NCI-H1694 (cell line): Measurements from ENCODE around the gene TOR1AIP2.

Experiments
- DNase-seq: peaks from one replicate; lab custom pipeline; 2025; lab: John Stamatoyannopoulos, UW

TOR1AIP2 gene

DNA sequence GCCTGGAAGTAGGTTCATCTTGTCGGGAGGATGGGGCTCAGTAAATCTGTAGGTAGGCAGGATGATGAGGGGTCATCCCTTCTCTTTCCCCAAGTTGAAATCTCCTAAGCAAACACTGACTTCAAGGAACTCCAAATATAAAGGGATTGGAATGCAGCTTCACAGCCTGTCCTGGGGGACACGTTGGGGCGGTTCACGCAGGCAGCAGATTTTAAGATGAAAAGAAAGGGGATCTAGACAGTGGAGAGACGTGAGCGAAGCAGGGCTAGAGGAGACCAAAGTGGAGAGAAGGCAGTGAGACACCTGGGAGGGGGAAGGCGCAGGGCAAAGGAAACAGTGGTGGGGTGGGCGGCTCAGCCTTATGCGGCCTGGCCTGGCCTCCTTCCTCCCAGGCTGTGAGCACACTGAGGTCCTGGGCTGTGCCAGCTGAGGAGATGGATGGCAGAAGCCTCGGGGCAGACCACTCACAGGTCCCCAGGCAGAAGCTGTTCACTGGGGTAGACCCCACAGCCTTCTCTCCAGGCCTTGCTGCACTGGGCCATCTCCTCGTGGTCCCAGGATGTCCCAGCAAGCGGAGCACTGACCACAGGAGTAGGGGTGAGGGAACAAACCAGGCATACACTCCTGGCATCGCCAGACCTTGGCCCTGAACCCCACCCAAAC, 51.7 kb downstream of the TOR1AIP2 start:
- no peak for DNase-seq

DNA sequence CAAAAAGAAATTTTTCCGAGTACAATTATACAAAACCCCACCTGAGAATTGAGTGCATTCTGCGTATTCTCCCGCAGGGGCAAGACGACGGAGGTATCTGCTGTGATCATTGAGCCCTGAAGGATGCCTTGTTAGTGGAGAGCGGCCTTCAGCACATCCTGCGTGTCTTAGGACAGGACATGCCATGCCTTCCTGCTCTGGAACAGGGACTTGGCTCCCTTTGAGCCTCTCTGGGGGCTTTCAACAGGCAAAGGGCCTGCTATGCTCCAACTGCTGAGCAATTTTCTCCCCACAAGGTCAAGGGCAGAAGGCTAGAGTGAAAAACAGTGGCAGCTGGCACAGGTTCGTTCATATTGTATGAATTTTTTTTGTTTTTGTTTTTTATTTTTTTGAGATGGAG, 52.4 kb downstream of the TOR1AIP2 start:
- DNase-seq, result peak; percentile 92

DNA sequence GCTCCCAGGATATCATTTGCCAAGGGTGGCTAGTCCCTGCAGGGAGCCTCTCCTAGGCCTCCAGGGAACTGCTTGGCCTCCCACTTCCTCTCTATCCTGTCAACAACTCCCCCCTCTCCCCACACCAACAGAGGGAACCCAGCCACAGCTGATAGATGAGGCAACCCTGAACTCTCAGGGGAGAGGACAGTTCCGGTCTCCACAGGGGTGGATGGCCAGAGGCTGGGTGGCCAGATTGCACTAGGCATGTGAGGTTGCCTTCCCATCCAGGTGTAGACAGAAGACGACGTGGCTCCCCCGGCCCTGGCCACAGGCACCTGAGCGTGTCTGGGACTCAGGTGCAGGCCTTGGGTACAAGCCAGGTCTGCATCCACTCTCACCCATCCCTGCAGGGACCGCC, 53.3 kb downstream of the TOR1AIP2 start:
- DNase-seq, result no peak

DNA sequence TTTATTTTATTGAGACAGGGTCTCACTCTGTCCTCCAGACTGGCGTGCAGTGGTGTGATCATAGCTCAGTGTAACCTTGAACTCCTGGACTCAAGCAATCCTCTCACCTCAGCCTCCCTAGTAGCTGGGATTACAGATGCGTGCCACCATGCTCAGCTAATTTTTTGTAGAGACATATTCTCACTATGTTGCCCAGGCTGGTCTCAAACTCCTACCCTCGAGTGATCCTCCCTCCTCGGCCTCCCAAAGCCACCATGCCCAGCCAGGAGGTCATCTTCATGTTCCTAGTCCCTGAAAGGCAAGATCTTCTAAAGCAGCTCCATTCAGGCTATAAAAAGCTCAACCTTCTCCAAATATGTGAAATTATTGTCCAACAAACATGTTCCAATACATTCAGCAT, 53.9 kb downstream of the TOR1AIP2 start:
- DNase-seq, result no peak

DNA sequence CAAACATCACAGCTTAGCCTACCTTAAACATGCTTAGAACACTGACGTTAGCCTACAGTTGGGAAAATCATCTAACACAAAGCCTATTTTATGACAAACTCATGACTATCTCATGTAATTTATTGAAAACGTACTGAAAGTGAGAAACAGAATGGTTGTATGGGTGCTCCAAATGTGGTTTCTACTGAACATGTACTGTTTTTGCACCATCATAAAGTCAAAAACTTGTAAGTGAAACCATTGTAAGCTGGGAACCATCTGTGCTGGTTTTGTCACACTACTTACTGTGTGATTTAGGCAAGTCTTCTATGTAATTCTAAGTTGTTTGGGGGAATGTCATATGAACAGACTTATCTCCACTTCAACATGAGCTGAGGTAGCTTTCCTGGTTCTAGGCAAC, 55.5 kb downstream of the TOR1AIP2 start:
- DNase-seq, result no peak

DNA sequence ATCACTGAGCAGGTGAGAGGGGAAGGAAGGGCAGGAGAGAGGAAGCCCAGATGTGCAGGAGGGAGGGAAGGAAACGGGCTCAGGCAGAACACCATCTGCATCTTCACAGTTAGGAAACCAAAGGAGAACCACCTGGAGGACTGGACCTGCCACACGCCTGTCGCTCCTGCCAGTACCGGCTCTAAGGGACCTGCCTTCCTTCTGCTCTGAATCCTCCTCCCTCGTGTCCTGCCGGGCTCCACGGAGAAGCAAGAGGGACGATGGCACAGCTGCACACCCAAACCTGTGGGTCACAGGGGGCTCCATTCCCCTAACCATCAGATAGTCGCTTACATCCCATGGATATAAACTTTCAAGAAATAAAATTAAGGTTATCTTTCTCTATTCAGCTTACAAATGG, 56.1 kb downstream of the TOR1AIP2 start:
- no peak for DNase-seq

DNA sequence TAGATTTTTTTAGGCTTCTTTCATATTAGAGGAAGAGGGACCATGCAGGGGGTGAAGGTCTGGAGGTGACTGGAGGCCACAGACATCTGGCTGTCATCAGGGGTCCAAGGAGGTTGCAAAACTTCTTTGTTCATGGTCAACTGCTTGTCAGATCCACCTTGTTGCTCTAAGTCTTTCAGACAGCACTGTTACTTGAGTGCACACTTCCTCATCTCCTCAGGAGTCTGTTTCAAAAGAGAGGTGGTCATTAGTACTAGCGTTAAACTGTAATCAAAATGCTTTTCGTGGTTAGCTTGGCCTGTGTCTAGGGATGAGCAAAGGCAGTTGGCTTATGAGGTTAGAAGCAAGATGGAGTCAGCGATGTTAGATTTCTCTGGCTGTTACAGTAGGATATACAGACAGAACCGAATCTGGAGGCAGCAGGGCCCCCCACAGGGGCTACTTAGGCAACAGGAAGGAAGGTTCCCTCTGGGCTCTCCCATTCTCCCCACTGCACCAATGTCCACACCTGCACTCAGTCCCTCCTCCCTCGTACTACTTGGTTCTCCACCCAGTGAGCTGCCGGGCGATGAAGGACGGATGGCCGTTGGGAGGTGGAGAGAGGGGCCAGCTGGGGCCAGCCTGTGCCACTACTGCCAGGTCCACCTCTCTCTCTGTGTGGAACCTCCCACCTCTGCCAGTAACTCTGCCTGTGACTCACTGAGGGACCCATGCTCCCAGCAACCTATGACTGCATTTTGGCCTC, 57.2 kb downstream of the TOR1AIP2 start:
- no peak for DNase-seq

DNA sequence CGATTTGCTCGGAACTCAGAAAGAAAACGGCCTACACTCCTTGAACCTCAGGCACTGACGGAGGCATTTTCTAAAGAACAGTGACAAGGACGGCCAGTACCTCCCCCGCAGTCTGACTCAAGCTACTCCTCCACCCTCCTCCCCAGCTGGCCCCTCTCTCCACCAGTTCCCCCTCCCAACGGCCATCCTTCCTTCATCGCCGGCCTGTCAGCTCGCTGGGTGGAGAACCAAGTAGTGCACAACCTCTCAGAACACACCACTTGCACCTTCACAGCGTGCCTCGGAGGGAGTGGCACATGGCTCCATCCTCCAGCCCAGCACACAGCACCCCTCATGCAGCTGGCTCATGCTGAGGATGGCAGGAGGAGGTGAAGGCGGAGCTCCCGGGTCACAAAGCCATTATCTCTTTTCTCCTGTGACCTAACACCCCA, 58.8 kb downstream of the TOR1AIP2 start:
- DNase-seq, result no peak

DNA sequence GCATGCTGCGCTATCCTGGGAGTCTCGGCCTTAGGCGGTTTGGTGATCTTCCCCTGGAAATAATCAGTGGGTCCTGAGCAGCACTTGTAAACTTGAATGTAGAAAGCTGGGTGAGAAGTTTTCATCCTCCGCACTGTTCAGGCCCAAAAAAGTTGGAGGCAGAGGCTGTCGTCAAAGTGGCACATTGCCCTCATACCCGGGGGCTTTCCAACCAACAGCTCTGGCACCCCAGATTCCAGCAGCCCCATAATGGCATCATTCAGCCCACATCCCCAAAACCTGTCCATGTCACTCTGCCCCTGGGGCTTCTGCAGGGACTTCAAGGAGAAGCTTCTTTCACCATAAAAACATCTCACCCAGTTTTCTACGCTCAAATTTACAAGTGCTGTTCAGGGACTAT, 59.3 kb downstream of the TOR1AIP2 start:
- no peak for DNase-seq

DNA sequence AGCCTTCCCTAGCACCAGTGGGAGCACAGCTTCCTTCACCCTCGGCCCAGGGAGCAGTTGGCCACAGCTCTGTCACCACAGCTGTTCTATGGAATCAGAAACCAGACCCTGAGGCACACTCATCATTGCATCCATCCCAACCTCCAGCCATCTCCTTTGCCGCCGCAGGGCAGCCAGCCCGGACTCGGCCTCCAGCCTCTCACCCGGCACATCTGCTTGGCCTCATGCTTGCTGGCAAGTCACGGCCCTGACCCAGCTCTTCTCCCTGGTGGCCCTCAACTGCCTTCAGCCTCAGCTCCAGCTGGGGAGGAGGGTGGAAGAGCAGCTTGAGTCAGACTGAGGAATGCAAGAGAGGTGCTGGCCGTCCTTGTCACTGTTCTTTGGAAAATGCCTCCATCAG, 59.8 kb downstream of the TOR1AIP2 start:
- no peak for DNase-seq

DNA sequence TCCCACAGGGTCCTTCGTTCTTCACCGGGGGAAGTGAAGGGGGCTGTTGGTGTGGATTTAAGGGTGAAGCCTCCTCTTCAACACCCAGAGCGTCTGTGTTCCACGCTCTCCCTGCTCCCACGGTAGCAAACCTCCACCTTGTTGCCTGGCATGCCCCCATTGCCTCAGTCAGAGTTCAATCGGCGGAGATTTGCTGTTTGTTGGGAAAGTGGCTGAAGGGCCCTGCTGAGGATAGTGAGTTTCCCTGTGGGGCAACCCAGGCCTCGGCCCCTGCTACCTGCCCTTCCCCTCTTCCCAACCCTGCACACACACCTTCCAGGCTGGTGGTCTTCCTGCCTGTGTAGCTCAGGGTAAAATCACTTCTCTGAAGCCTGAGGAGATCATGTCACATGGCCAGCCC, 60.5 kb downstream of the TOR1AIP2 start:
- DNase-seq, result no peak

DNA sequence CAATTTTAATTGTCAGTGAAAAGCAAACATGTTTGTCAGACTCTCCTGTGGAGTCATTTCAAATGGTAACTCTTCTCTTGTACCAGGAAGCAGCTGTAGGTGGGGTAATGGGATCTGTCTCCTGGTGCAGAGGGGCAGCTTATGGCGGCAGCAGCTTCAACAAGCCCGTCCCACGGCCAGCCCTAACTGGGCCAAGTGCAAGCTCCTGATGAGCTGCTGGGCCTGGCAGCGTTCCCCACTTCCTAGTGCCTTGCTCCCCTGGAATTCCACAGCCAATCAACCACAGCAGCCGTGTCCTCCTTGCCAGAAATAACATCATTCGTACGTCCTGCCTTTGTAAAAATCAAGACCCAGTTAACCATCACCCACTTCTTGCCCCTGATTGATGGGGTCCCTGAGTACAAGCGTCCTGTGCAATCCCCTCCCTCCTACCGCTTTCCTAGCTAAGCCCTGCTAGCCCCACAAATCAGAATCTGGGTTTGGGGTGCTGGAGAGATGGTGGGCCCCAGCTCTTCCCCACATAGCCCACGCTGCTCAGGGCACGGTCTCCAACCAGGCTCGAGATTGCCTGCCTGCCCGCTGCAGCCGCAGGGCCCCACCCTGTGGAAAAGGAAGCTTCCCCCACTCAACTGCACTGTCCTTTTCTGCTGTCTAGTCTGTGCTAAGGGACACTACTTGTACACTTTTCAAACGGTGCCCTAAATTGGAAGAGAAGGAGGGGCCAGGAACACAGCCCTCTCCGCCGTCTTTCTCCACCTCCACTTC, 61.2 kb downstream of the TOR1AIP2 start:
- DNase-seq, result no peak

DNA sequence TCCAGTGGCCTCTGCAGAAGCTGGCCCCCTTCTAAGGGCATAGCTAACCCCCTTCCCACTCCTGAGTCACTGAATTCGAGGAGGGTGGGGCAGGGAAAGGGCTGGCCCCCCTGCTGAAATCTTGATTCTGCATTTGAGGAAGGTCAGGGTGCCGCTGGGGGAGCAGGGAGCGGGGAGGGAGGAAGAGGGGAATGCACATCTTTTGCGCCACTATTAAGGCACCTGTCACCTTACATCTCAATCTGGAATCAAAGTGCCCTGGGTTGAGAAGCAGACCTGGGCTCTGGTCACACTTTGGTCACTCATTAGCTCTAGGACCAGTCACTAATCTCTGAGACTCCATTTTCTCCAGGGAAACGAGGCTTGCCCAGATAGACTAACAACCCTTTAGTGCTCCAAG, 62.0 kb downstream of the TOR1AIP2 start:
- no peak for DNase-seq

DNA sequence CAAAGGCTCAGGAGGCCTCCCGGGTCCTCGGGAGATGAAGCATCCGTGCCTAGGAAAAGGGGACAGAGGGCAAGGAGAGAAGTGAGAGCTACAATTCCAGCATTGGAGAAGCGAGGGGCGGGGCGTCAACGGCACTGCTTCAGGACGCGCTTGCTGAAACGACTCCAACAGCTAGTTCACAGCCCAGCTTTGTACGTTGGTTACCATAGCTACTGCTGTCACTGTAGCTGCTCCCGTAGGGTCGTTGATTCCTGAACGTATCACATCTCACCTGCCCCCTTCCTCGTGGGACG, 63.1 kb downstream of the TOR1AIP2 start:
- DNase-seq, result no peak

DNA sequence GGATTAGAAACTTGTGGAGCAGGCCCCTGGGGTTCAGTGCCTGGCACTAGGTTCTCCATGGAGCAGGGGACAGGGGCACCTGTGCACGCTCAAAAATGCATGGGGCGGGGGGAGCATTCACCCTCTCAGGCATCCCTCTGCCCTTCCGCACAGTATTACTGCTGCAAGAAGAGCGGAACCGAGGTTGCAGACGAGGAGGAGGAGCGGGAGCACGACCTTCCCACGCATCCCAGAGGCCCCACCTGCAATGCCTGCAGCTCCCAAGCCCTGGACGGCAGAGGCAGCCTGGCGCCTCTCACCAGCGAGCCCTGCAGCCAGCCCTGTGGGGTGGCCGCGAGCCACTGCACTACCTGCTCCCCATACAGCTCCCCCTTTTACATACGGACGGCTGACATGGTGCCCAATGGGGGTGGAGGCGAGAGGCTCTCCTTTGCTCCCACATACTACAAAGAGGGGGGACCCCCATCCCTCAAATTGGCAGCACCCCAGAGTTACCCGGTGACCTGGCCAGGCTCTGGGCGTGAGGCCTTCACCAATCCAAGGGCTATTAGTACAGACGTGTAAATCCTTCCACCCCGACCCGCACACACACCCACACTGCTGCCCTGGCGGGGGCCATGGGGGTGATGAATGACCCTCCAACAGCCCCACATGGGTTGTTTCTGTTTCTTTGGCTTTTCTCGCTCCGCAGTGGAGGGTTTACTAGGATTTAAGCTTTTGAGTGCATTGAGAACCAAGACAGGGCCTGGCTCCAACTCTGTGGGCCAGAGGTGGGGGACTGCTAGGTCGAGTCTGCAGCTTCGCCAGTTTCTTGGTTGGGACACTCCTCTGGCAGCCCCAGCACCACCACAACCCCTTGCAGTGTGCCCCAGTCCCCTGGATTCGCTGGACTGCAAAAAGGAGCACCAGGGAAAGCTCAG, 63.7 kb downstream of the TOR1AIP2 start:
- DNase-seq, result no peak

DNA sequence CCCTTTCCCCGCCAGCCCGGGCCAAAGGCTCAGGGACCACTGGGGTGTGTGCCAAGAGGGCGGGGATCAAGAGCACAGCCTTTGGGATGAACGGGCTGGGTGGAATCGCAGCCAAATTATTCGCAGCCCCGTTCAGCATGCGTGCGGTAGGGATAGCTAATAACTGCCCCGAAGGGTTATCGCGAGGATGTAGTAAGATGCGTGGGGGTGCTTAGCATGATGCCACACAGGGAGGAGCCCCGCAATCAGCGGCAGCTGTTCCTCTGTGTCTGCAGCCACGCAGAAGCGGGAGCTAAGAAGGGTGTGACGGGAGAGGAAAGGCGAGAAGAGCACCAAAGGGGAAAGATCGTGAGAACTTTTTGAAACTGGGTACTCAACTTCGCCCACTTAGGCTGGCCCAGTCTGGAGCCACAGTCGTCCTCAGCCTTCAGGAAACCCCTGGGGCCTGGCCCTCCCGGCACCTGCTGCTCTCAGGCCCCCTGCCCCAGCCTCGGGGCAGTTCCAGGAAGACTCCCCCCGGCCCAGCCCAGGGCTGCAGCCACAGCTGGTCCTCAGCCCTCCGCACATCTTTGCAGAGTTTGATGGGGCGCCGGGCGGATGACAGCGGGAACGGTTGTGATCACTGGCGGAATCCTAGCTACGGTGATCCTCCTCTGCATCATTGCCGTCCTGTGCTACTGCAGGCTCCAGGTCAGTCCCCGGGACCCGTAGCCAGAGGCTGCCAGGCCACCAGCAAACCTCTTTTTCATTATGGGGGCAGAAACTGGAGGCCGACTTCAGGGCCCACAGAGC, 64.9 kb downstream of the TOR1AIP2 start:
- DNase-seq, result no peak

DNA sequence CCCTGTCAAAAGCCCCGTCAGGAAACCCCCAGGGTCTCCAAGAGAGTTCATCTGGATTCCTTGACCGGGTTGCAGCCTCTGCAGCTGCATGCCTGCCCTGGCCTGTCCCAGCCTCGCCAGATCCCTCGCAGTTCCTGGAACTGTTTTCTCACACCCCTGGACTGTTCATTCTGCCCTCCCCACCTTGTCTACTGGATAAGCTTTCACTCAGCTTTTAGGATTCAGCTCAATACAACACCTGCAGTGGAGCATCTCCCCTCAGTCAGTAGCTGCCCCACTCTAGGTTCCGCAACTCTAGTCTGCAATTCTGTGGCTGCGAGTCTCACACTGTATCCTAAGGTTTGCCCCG, 67.3 kb downstream of the TOR1AIP2 start:
- no peak for DNase-seq

DNA sequence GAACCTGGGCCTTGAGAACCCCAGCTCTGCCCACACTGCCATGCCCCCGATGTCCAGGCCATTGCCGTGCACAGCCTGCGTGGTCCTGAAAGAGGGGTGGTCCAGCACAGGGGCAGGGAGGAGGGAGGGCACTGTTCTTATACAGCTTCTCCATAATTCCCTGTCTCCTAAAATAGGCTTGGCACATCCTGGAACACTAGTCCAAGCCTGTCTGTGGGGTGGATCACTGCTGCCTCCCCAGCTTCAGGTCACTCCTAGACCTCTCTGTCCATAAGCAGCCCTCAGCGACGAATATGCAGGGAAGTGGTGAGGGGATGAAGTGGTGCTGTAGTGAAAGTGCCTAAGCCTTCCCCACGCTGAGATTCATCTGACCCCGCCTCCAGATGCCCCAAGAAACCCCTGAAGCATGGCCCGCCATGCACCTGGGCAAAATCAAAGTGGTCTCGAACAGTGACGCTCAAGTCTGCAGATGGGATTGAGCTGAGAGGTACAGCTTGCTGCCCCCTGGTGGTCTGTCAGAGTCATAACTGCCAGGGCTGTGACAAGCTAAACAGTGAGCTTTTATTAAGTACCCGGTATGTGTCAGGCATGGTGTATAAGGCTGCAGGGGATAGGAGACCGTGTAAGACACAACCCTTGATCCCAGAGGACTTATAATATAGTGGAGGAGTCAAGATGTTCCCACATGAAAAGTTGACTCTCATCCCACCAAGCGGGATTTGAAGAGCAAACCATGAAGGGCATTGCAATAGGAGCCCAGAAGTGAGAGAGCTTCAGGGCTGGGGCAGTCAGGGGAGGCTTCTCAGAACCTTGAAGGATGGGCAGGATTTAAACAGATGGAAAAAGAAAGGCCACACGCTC, 67.9 kb downstream of the TOR1AIP2 start:
- peak; percentile 84 for DNase-seq

DNA sequence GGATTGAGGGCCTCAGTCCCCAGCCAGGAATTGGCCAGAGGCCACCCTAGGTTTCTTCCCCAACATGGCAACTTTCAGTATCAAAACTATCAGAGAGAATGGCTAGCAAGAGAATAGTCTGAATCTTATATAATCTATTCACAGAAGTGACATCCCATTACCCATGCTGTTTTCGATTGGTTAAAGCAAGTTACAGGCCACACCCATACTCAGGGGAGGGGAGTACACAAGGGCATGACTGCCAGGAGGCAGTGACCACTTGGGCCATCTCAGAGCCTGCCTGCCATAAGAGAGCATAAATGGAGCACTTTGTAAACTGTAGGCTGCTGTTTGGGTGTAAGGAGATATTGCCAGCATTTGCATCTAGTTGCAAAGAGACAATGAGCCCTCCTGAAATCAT, 69.1 kb downstream of the TOR1AIP2 start:
- DNase-seq, result no peak

DNA sequence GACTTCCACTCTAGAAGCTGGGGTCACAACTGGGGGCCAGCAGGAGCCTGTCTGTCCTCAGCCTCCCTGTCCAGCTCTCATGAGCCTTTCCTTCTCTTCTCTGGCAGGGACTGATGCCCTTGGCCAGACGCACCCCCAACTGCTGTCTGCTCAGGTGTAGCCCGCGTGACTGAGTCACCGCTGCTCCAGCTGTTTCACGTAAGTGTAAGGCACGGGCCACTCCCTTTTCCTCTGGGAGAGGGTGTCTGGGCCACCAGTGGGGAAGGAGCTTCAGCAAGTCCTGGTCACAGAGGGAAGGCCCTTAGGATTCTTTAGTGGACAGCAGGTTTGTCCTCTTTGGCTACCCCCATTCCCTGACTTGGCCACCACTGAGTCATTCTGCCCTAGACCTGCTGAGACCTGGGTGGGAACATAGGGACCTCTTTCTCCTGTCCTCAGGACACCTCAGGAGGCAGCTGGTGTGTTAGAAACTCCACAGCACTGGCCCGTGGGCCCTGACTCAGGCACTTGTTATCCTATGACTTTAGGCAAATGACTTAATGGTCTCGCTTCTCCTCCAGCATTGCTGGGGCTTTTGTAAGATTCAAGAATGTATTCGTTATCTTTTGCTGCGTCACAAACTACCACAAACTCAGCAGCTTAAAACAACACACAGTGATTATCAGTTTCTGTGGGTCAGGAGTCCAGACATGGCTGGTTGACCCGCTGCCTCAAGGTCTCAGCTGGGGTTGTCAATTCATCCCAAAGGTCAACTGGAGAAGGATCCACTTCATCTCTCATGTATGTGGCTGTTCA, 69.7 kb downstream of the TOR1AIP2 start:
- no peak for DNase-seq
